DND-41 (cell line): ENCODE results near the gene PCLO.

Experiments
- ATAC-seq: fragments of 200-7000 bp; cut with Tn5 transposase; 3 replicates; pipeline ENCODE4 v1.9.1; 2021; ENCODE audit warnings: low read depth; ENCODE audit not compliant: insufficient read depth
- DNase-seq: peaks from one replicate; pipeline ENCODE4 v3.0.0-alpha.2; 2020
- H2AFZ ChIP-seq: 2 replicates; pipeline ENCODE4 v1.6.0; 2012; ENCODE audit warnings: low read depth, low read length
- H3K27ac ChIP-seq: 2 replicates; pipeline ENCODE4 v1.5.1; 2012; ENCODE audit warnings: low read length, inconsistent platforms
- H3K27me3 ChIP-seq: fragments of 200-600 bp; sonication (generic); 2 replicates; pipeline ENCODE4 v1.6.0; 2012; ENCODE audit warnings: low read length, mild to moderate bottlenecking, inconsistent platforms; ENCODE audit not compliant: insufficient read depth, poor library complexity
- H3K36me3 ChIP-seq: 2 replicates; pipeline ENCODE4 v1.5.1; 2012; ENCODE audit warnings: low read length, inconsistent platforms; ENCODE audit not compliant: insufficient read depth
- H3K4me1 ChIP-seq: 2 replicates; pipeline ENCODE4 v1.5.1; 2012; ENCODE audit warnings: mild to moderate bottlenecking, low read length; ENCODE audit not compliant: insufficient read depth
- H3K4me2 ChIP-seq: 2 replicates; pipeline ENCODE4 v1.6.0; 2012; ENCODE audit warnings: mild to moderate bottlenecking, moderate library complexity, low read length, inconsistent platforms; ENCODE audit not compliant: insufficient read depth
- H3K4me3 ChIP-seq, 2 experiments: fragments of 200-600 bp in 1 of 2; shearing (Covaris generic) in 1 of 2; 2 replicates each; pipeline ENCODE4 v1.5.1; 2012 to 2016; ENCODE audit warnings: inconsistent platforms in 2 of 2, low read length in 2 of 2, mild to moderate bottlenecking in 2 of 2, low read depth in 1 of 2, moderate library complexity in 1 of 2
- H3K79me2 ChIP-seq: 2 replicates; pipeline ENCODE4 v1.6.0; 2012; ENCODE audit warnings: low read length, inconsistent platforms; ENCODE audit not compliant: insufficient read depth
- H3K9ac ChIP-seq: 2 replicates; pipeline ENCODE4 v1.6.0; 2012; ENCODE audit warnings: low read depth, mild to moderate bottlenecking, inconsistent platforms, low read length, moderate library complexity
- H3K9me3 ChIP-seq: 2 replicates; pipeline ENCODE4 v1.5.1; 2012; ENCODE audit warnings: low read length, moderate library complexity, mild to moderate bottlenecking, inconsistent platforms; ENCODE audit not compliant: insufficient read depth, severe bottlenecking
- H4K20me1 ChIP-seq: 2 replicates; pipeline ENCODE4 v1.6.0; 2012; ENCODE audit warnings: low read length; ENCODE audit not compliant: insufficient read depth
- CTCF ChIP-seq: IDR thresholded peaks from 2 replicates; pipeline ENCODE4 v1.5.1; 2012; ENCODE audit warnings: borderline replicate concordance, low read length, moderate library complexity, mild to moderate bottlenecking; ENCODE audit not compliant: poor library complexity, severe bottlenecking; ENCODE audit errors: extremely low read depth
- EZH2 ChIP-seq: IDR thresholded peaks from 3 replicates; pipeline ENCODE4 v1.6.1; 2012; ENCODE audit warnings: borderline replicate concordance, low read depth, mild to moderate bottlenecking, moderate library complexity, low read length, inconsistent platforms; ENCODE audit not compliant: severe bottlenecking

Gene PCLO

GRCh38 chr7:82723411-82723810, 439.3 kb downstream of the PCLO start:
- no peak overlapping the region for H3K4me2 ChIP-seq
- H4K20me1 ChIP-seq, result no peaks in the 10 kb centered on the region
- no peak overlapping the region for H3K27ac ChIP-seq
- no peak overlapping the region for H3K4me3 ChIP-seq
- no peaks in the 10 kb centered on the region for H3K9me3 ChIP-seq
- no peaks in the 10 kb centered on the region for H3K36me3 ChIP-seq
- ATAC-seq (no peak), DNase-seq (no peak)
- no peaks in the 10 kb centered on the region for H3K79me2 ChIP-seq
- H3K9ac ChIP-seq, result no peak overlapping the region
- no peaks in the 10 kb centered on the region for H3K27me3 ChIP-seq
- no peak overlapping the region for H2AFZ ChIP-seq
- no peaks in the 10 kb centered on the region for H3K4me1 ChIP-seq
- TF ChIP-seq EZH2 (no peak), CTCF (no peak)

GRCh38 chr7:82722946-82723345, 439.7 kb downstream of the PCLO start:
- DNase-seq, result no peak
- no peak; the same call in 2 of the 3 replicates for ATAC-seq

DNA sequence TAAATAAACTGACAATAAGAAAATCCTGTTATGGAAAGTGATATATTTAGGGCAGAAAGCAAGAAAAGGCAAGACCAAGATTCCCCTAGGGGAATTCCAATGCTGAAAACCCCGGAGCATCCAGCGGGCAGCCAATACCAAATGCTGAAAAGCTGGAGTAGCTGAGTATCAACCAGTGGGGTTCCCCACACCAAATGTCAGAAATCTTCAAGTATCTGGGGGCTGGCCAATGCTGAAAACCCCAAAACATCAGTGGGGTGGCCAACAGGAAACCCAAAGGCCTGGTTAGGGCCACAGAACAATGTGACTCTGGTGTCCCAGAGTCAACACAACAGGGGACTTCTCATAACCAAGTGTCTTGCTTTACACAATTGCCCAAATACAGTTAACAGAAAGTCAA, 447.3 kb downstream of the PCLO start:
- Histone ChIP-seq H4K20me1 (no peaks in the 10 kb centered on the region), H3K79me2 (no peaks in the 10 kb centered on the region), H3K9ac (no peak overlapping the region), H3K27ac (no peak overlapping the region), H3K9me3 (no peaks in the 10 kb centered on the region), H3K4me3 (no peak overlapping the region), H3K36me3 (no peaks in the 10 kb centered on the region), H3K4me2 (no peak overlapping the region), H3K4me1 (no peaks in the 10 kb centered on the region), H2AFZ (no peak overlapping the region), H3K27me3 (no peaks in the 10 kb centered on the region)
- DNase-seq, result no peak
- TF ChIP-seq EZH2, result no peak
- no peak for TF ChIP-seq CTCF
- no peak for ATAC-seq

More at GRCh38 chr7:82722946-82723345, 439.7 kb downstream of the PCLO start:
- Histone ChIP-seq H3K4me3 (no peak overlapping the region), H3K79me2 (no peaks in the 10 kb centered on the region), H3K27me3 (no peaks in the 10 kb centered on the region), H4K20me1 (no peaks in the 10 kb centered on the region), H3K4me2 (no peak overlapping the region), H3K4me1 (no peaks in the 10 kb centered on the region), H2AFZ (no peak overlapping the region), H3K9ac (no peak overlapping the region), H3K27ac (no peak overlapping the region), H3K9me3 (no peaks in the 10 kb centered on the region), H3K36me3 (no peaks in the 10 kb centered on the region)
- TF ChIP-seq CTCF (no peak), EZH2 (no peak)

DNA sequence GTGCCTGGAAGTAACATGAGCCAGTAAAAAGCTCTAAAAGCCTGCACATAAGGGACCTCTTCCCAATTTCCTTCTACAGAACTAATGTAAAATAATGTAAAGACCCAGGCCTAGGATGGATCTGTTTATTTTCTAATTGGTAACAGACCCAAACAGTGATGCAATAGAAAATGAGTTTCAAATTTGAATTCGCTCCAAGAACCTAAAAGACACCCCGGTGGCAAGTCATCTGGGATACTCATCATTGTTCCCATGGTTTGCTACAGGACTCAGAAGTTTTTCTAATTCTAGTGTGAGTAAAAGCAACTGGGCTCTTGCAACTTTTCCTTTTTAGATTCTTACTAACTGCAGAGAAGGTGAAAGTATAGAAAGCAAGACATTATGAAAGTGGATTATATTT, 447.8 kb downstream of the PCLO start:
- Histone ChIP-seq H4K20me1 (no peaks in the 10 kb centered on the region), H3K9ac (no peak overlapping the region), H3K36me3 (no peaks in the 10 kb centered on the region), H3K4me3 (no peak overlapping the region), H3K27ac (no peak overlapping the region), H3K4me2 (no peak overlapping the region), H3K9me3 (no peaks in the 10 kb centered on the region), H3K4me1 (no peaks in the 10 kb centered on the region), H3K27me3 (no peaks in the 10 kb centered on the region), H2AFZ (no peak overlapping the region), H3K79me2 (no peaks in the 10 kb centered on the region)
- no peak for DNase-seq
- no peak for TF ChIP-seq CTCF
- no peak for TF ChIP-seq EZH2
- no peak for ATAC-seq
